GM20431 (cell line): ENCODE results near the gene STX16.

Source experiments
- in situ Hi-C: fragments of 300-500 bp; cut with MseI, MboI; formaldehyde crosslinking; loops from one replicate; pipeline ENCODE4 v1.15.0; 2020; ENCODE audit warnings: low sequenced_read_pairs; ENCODE audit not compliant: unreplicated experiment

The STX16 gene

GRCh38 chr20:58692579-58693225 is 41.6 kb downstream of the STX16 start, which contains the start of gene NPEPL1:
TSS of gene NPEPL1 (plus strand) at chr20:58692800. CDS start at chr20:58692901, 101 bp downstream.
- in situ Hi-C loops = no loop called here

GRCh38 chr20:58693226-58694006 is 42.3 kb downstream of the STX16 start:
- in situ Hi-C loops = no loop called here

GRCh38 chr20:58694241-58695083 is 43.4 kb downstream of the STX16 start:
- in situ Hi-C loops = no loop called here

GRCh38 chr20:58695084-58695722 is 44.1 kb downstream of the STX16 start:
- in situ Hi-C loops = no loop called here

GRCh38 chr20:58695895-58696375 is 44.9 kb downstream of the STX16 start:
- in situ Hi-C loops = no loop called here

GRCh38 chr20:58696411-58696961 is 45.4 kb downstream of the STX16 start:
- in situ Hi-C loops = no loop called here

GRCh38 chr20:58697201-58697866 is 46.3 kb downstream of the STX16 start:
- in situ Hi-C loops = no loop called here

GRCh38 chr20:58697867-58698703 is 47.0 kb downstream of the STX16 start:
- in situ Hi-C loops = no loop called here

- in situ Hi-C loops = no loop called here
These were observed 47.9 kb downstream of the STX16 start for GRCh38 chr20:58698741-58699622.

GRCh38 chr20:58699623-58700107 is 48.6 kb downstream of the STX16 start:
- in situ Hi-C loops = no loop called here

GRCh38 chr20:58700121-58700821 is 49.2 kb downstream of the STX16 start:
- in situ Hi-C loops = no loop called here

GRCh38 chr20:58700823-58701222 is 49.7 kb downstream of the STX16 start:
- in situ Hi-C loops = no loop called here

GRCh38 chr20:58701431-58702160 is 50.5 kb downstream of the STX16 start:
- in situ Hi-C loops = no loop called here

- in situ Hi-C loops = no loop called here
These were observed 51.1 kb downstream of the STX16 start for GRCh38 chr20:58702161-58702510.

- in situ Hi-C loops = no loop called here
These were observed 52.0 kb downstream of the STX16 start for GRCh38 chr20:58702859-58703648.
